Activated B cell treated with CpG ODN at 0.5 μM for 24 hours (primary cell): ENCODE results near the gene SLC30A3. TPM values are rescaled to one million over a fixed set of nuclear protein-coding genes. Genes with fewer than 3 reads are reported as not detected.

Experiments used
- ATAC-seq: fragments of 200-7000 bp; cut with Tn5 transposase; one replicate; pipeline ENCODE4 v1.10.0; 2021; ENCODE audit warnings: low read depth, mild to moderate bottlenecking, moderate library complexity
- CTCF ChIA-PET: fragments of 350-600 bp; sonication (Branson Sonifier 250); formaldehyde crosslinking; loops from one replicate; lab custom pipeline; 2021; ENCODE audit warnings: antibody characterized with exemption; lab: Charles Lee
- POLR2A ChIA-PET: fragments of 350-600 bp; sonication (Branson Sonifier 250); formaldehyde crosslinking; loops from one replicate; lab custom pipeline; 2021; ENCODE audit warnings: antibody characterized with exemption; lab: Charles Lee
- DNase-seq: peaks from one replicate; pipeline ENCODE4 v3.0.0; 2022
- H3K27ac Mint-ChIP-seq: one replicate; pipeline ENCODE4 v1.8.0; 2020; ENCODE audit warnings: mixed read lengths
- H3K27me3 Mint-ChIP-seq: one replicate; pipeline ENCODE4 v1.8.0; 2021; ENCODE audit warnings: mixed read lengths
- H3K36me3 Mint-ChIP-seq: one replicate; pipeline ENCODE4 v1.8.0; 2021; ENCODE audit warnings: low read depth, mixed read lengths
- H3K4me1 Mint-ChIP-seq: one replicate; pipeline ENCODE4 v1.8.0; 2021; ENCODE audit warnings: mixed read lengths
- H3K4me3 Mint-ChIP-seq: one replicate; pipeline ENCODE4 v1.8.0; 2020; ENCODE audit warnings: mild to moderate bottlenecking, mixed read lengths
- H3K9me3 Mint-ChIP-seq: one replicate; pipeline ENCODE4 v1.8.0; 2020; ENCODE audit warnings: mixed read lengths
- CTCF ChIP-seq: fragments of 200-600 bp; IDR thresholded peaks from one replicate; pipeline ENCODE4 v1.8.0; 2022; ENCODE audit warnings: antibody characterized with exemption, mild to moderate bottlenecking
- intact Hi-C: fragments of 100-400 bp; cut with micrococcal nuclease; formaldehyde crosslinking; loops from one replicate; pipeline ENCODE4 v1.15.1; 2024
- total RNA-seq: library from RNA; stranded (reverse); gene quantifications from 2 replicates; pipeline ENCODE4 v1.2.3, GENCODE V29; 2022

The SLC30A3 gene
- total RNA-seq, 1 donor from 2014 or later: 0.27 TPM

GRCh38 chr2:27212626-27213471, 50.0 kb downstream of the SLC30A3 start:
- ATAC-seq: peak; percentile 41
- peak overlapping the region; percentile 100 for H3K27ac Mint-ChIP-seq
- intact Hi-C loops: loop anchor here (1.0 to 5.0 kb wide), 13 partner anchors 51 to 1539 kb away; partner anchors contain the start of genes CCDC121, EIF2B4, GPN1 and GTF3C2
- no peaks in the 10 kb centered on the region for H3K9me3 Mint-ChIP-seq
- TF ChIP-seq CTCF: no peak
- peaks cover 54% of the 10 kb centered on the region for H3K36me3 Mint-ChIP-seq
- no peaks in the 10 kb centered on the region for H3K27me3 Mint-ChIP-seq
- peak overlapping the region; percentile 97 for H3K4me3 Mint-ChIP-seq
- H3K4me1 Mint-ChIP-seq: peaks cover 42% of the 10 kb centered on the region
- POLR2A ChIA-PET: interaction anchor here (0.6 to 1.9 kb wide), 22 partner anchors 10 to 451 kb away, joined by 3 to 12 read pairs (median 4); partner anchors contain the start of genes ABHD1, AGBL5, GTF3C2 and NRBP1
- no peak for DNase-seq
- CTCF ChIA-PET: no interaction called here

- DNase-seq (peak; percentile 96), ATAC-seq (peak; percentile 88)
- POLR2A ChIA-PET: interaction anchor here (0.6 to 1.9 kb wide), 27 partner anchors 9 to 451 kb away, joined by 3 to 12 read pairs (median 4); partner anchors contain the start of genes ABHD1, AGBL5, GTF3C2 and NRBP1
- intact Hi-C loops: loop anchor here (1.0 to 5.0 kb wide), 13 partner anchors 52 to 1540 kb away; partner anchors contain the start of genes CCDC121, EIF2B4, GPN1 and GTF3C2
- Mint-ChIP-seq H3K4me1 (peaks cover 34% of the 10 kb centered on the region), H3K27me3 (no peaks in the 10 kb centered on the region), H3K36me3 (peaks cover 58% of the 10 kb centered on the region), H3K27ac (peak within 1 kb of the TSS; percentile 100), H3K9me3 (no peaks in the 10 kb centered on the region), H3K4me3 (peak within 1 kb of the TSS; percentile 97)
- CTCF ChIA-PET: no interaction called here
- TF ChIP-seq CTCF: no peak
Observed at GRCh38 chr2:27211943-27212625, 50.8 kb downstream of the SLC30A3 start, which contains the start of the genes ATRAID and SLC5A6. Gene ATRAID, plus strand, starts transcription at chr2:27212041. Its CDS starts 328 bp downstream, at chr2:27212369. Gene SLC5A6, minus strand, starts transcription at chr2:27212268. Its CDS starts 4,618 bp downstream, at chr2:27207650.

- CTCF ChIA-PET: no interaction called here
- peaks cover 27% of the 10 kb centered on the region for H3K4me1 Mint-ChIP-seq
- ATAC-seq: no peak
- POLR2A ChIA-PET: interaction anchor here (0.7 to 1.9 kb wide), 26 partner anchors 9 to 452 kb away, joined by 3 to 12 read pairs (median 4); partner anchors contain the start of genes ABHD1, AGBL5, GTF3C2 and NRBP1
- peak overlapping the region; percentile 86 for H3K27ac Mint-ChIP-seq
- no peak for TF ChIP-seq CTCF
- intact Hi-C loops: loop anchor here (5.0 kb wide), 2 partner anchors 276 to 1541 kb away; partner anchors contain the start of genes IFT172 and PPP1CB
- no peaks in the 10 kb centered on the region for H3K9me3 Mint-ChIP-seq
- H3K27me3 Mint-ChIP-seq: no peaks in the 10 kb centered on the region
- peaks cover 60% of the 10 kb centered on the region for H3K36me3 Mint-ChIP-seq
- no peak for DNase-seq
- peak overlapping the region; percentile 97 for H3K4me3 Mint-ChIP-seq
Observed at GRCh38 chr2:27211241-27211942, 51.5 kb downstream of the SLC30A3 start.

- peak overlapping the region; percentile 37 for H3K27ac Mint-ChIP-seq
- TF ChIP-seq CTCF: no peak
- DNase-seq: no peak
- no peak for ATAC-seq
- H3K27me3 Mint-ChIP-seq: no peaks in the 10 kb centered on the region
- no peak overlapping the region for H3K4me3 Mint-ChIP-seq
- peaks cover 65% of the 10 kb centered on the region for H3K36me3 Mint-ChIP-seq
- ChIA-PET POLR2A (interaction anchor here (1.0 kb wide), 1 partner anchor 200 kb away, joined by 3 read pairs; the partner anchor contains the start of gene PPM1G), CTCF (no interaction called here)
- H3K4me1 Mint-ChIP-seq: peaks cover 23% of the 10 kb centered on the region
- intact Hi-C loops: loop anchor here (5.0 kb wide), 2 partner anchors 277 to 1542 kb away; partner anchors contain the start of genes IFT172 and PPP1CB
- H3K9me3 Mint-ChIP-seq: no peaks in the 10 kb centered on the region
Observed at GRCh38 chr2:27209621-27210401, 53.0 kb downstream of the SLC30A3 start.
